Tibial nerve (tissue), 4 donors: ENCODE results near the gene RAP2B.

Source experiments
- CTCF ChIP-seq, 5 experiments: fragments of 200-600 bp in 3 of 5; fragments of 450-650 bp in 2 of 5; sonication (generic) in 3 of 5; IDR thresholded peaks; one replicate each; pipeline ENCODE4 v1.5.1; 2016 to 2019; ENCODE audit warnings: antibody characterized with exemption in 5 of 5, mild to moderate bottlenecking in 3 of 5, moderate library complexity in 2 of 5
- EP300 ChIP-seq, 2 donors: sonication (generic); formaldehyde crosslinking; IDR thresholded peaks; one replicate each; pipeline ENCODE4 v1.6.1; 2017; ENCODE audit warnings: antibody characterized with exemption in 2 of 2, mild to moderate bottlenecking in 1 of 2

GRCh38 chr3:153190923-153191322 lies 28.9 kb downstream of the RAP2B start:
- no peak for TF ChIP-seq CTCF (IDR thresholded peaks at IDR 0.05)
- no peak for TF ChIP-seq EP300 (IDR thresholded peaks at IDR 0.05)
